ENCODE data around the gene SETD4.

Gene SETD4

GRCh38 chr21:36082237-36082664 is 21.9 kb upstream of the SETD4 start:
- Histone ChIP-seq H3K27ac (no peak overlapping the region), H3K9me3 (ENCODE audit: severe bottlenecking) (peaks cover 9% of the 10 kb centered on the region), H3K27me3 (ENCODE audit: insufficient read depth, low read depth, severe bottlenecking) (no peaks in the 10 kb centered on the region), H3K4me3 (ENCODE audit: low read depth, low read length) (no peak overlapping the region), H3K36me3 (no peaks in the 10 kb centered on the region)
- no peak for DNase-seq
- TF ChIP-seq, protein P1, sequence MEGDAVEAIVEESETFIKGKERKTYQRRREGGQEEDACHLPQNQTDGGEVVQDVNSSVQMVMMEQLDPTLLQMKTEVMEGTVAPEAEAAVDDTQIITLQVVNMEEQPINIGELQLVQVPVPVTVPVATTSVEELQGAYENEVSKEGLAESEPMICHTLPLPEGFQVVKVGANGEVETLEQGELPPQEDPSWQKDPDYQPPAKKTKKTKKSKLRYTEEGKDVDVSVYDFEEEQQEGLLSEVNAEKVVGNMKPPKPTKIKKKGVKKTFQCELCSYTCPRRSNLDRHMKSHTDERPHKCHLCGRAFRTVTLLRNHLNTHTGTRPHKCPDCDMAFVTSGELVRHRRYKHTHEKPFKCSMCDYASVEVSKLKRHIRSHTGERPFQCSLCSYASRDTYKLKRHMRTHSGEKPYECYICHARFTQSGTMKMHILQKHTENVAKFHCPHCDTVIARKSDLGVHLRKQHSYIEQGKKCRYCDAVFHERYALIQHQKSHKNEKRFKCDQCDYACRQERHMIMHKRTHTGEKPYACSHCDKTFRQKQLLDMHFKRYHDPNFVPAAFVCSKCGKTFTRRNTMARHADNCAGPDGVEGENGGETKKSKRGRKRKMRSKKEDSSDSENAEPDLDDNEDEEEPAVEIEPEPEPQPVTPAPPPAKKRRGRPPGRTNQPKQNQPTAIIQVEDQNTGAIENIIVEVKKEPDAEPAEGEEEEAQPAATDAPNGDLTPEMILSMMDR (IDR thresholded peaks at IDR 0.05; ENCODE audit: low read depth, low read length), result no peak

DNA sequence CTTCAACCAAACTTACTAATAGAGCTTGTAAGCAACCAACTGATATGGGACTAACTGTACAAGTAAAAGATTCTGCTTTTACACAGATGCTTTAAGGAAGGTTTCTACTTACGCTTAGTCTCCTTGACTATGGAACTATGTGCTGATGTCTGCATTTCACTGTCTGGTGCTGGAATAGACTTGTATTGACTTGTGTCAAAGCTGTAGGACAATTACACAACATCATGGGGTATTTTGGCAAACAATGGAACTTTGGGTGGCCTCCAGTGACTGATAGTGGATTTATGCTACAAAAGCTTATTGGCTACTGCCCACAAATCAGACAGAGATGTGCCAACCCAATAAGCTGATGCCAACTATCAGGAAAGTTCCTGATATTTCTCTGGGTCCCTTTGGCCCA is 20.1 kb upstream of the SETD4 start:
- peaks cover 9% of the 10 kb centered on the region for H3K9me3 ChIP-seq (ENCODE audit: severe bottlenecking)
- TF ChIP-seq, protein P1 (IDR thresholded peaks at IDR 0.05; ENCODE audit: low read depth, low read length), result no peak
- H3K27me3 ChIP-seq (ENCODE audit: insufficient read depth, low read depth, severe bottlenecking), result no peaks in the 10 kb centered on the region
- no peak for DNase-seq
- H3K36me3 ChIP-seq, result no peaks in the 10 kb centered on the region
- H3K4me3 ChIP-seq (ENCODE audit: low read depth, low read length), result no peak overlapping the region
- H3K27ac ChIP-seq, result no peak overlapping the region

DNA sequence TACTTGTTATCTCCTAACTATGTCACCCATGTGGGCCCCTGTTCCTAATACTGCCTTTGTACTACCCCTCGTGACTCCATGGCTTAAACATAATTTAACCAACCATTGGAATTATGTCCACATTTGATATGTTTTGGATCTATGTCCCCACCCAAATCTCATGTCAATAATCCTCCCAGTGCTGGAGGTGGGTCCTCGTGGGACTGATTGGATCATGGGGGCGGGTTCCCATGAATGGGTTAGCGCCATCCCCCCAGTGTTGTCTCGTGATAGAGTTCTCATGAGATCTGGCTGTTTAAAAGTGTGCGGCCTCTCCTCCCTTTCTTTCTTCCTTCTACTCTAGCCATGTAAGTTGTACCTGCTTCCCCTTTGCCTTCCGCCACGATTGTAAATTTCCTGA is 19.3 kb upstream of the SETD4 start:
- H3K4me3 ChIP-seq (ENCODE audit: low read depth, low read length), result no peak overlapping the region
- DNase-seq, result no peak
- H3K27ac ChIP-seq, result no peak overlapping the region
- H3K9me3 ChIP-seq (ENCODE audit: severe bottlenecking), result peaks cover 9% of the 10 kb centered on the region
- H3K27me3 ChIP-seq (ENCODE audit: insufficient read depth, low read depth, severe bottlenecking), result no peaks in the 10 kb centered on the region
- no peaks in the 10 kb centered on the region for H3K36me3 ChIP-seq
- TF ChIP-seq, protein P1 (IDR thresholded peaks at IDR 0.05; ENCODE audit: low read depth, low read length), result no peak

- peaks cover 9% of the 10 kb centered on the region for H3K9me3 ChIP-seq (ENCODE audit: severe bottlenecking)
- H3K27ac ChIP-seq, result no peak overlapping the region
- no peak for DNase-seq
- H3K27me3 ChIP-seq (ENCODE audit: insufficient read depth, low read depth, severe bottlenecking), result no peaks in the 10 kb centered on the region
- TF ChIP-seq, protein P1 (IDR thresholded peaks at IDR 0.05; ENCODE audit: low read depth, low read length), result no peak
- H3K4me3 ChIP-seq (ENCODE audit: low read depth, low read length), result no peak overlapping the region
- no peaks in the 10 kb centered on the region for H3K36me3 ChIP-seq
These were observed 18.8 kb upstream of the SETD4 start for GRCh38 chr21:36079010-36079649.

- TF ChIP-seq, protein P1 (IDR thresholded peaks at IDR 0.05; ENCODE audit: low read depth, low read length), result no peak
- H3K9me3 ChIP-seq (ENCODE audit: severe bottlenecking), result peaks cover 9% of the 10 kb centered on the region
- no peak overlapping the region for H3K4me3 ChIP-seq (ENCODE audit: low read depth, low read length)
- no peak overlapping the region for H3K27ac ChIP-seq
- H3K27me3 ChIP-seq (ENCODE audit: insufficient read depth, low read depth, severe bottlenecking), result no peaks in the 10 kb centered on the region
- no peak for DNase-seq
- no peaks in the 10 kb centered on the region for H3K36me3 ChIP-seq
These were observed 17.4 kb upstream of the SETD4 start for GRCh38 chr21:36077758-36078157.
